PC-3 (cell line): ENCODE data around the gene CD2. TPM values are rescaled to one million over a fixed set of nuclear protein-coding genes. Genes with fewer than 3 reads are reported as not detected.
A peak's percentile ranks its signal among the peaks of the same experiment; 100 is the strongest.

Source experiments
- ATAC-seq: fragments of 200-7000 bp; cut with Tn5 transposase; 2 replicates; pipeline ENCODE4 v1.9.1; 2020; ENCODE audit warnings: mild to moderate bottlenecking, moderate library complexity
- BruUV-seq: library from RNA; stranded (reverse); fragments of 400-500 nt; replicated peaks from 2 replicates; lab custom pipeline; 2021; lab: Mats Ljungman, UMichigan
- CTCF ChIA-PET: fragments of 300-600 bp; sonication (Branson Sonifier 250); formaldehyde crosslinking; loops from one replicate; lab custom pipeline; 2022; ENCODE audit warnings: antibody characterized with exemption; lab: Charles Lee
- POLR2A ChIA-PET: fragments of 300-600 bp; sonication (Branson Sonifier 250); formaldehyde crosslinking; loops from one replicate; lab custom pipeline; 2022; ENCODE audit warnings: antibody characterized with exemption; ENCODE audit not compliant: unreplicated experiment; lab: Charles Lee
- DNase-seq: peaks from one replicate; pipeline ENCODE4 v3.0.0-alpha.2; 2015
- H2AFZ ChIP-seq: fragments of 300-600 bp; sonication (generic); 2 replicates; pipeline ENCODE4 v1.6.0; 2016; ENCODE audit warnings: antibody characterized with exemption, low read length
- H3F3A ChIP-seq: fragments of 300-600 bp; sonication (generic); one replicate; pipeline ENCODE4 v1.6.0; 2017; ENCODE audit warnings: antibody characterized with exemption, low read length, control low read depth, mild to moderate bottlenecking; ENCODE audit not compliant: unreplicated experiment
- H3K27ac ChIP-seq: fragments of 300-600 bp; sonication (generic); 2 replicates; pipeline ENCODE4 v1.5.1; 2016; ENCODE audit warnings: mild to moderate bottlenecking, low read length
- H3K27me3 ChIP-seq: fragments of 300-600 bp; sonication (generic); 2 replicates; pipeline ENCODE4 v1.6.1; 2016; ENCODE audit warnings: low read length, mixed read lengths
- H3K36me3 ChIP-seq: fragments of 300-600 bp; sonication (generic); 2 replicates; pipeline ENCODE4 v1.6.1; 2016; ENCODE audit warnings: low read depth, mixed run types, low read length, mixed read lengths
- H3K4me1 ChIP-seq: fragments of 300-600 bp; sonication (generic); 2 replicates; pipeline ENCODE4 v1.5.1; 2016; ENCODE audit warnings: low read length; ENCODE audit not compliant: insufficient read depth
- H3K4me2 ChIP-seq: fragments of 300-600 bp; sonication (generic); 2 replicates; pipeline ENCODE4 v1.6.0; 2016; ENCODE audit warnings: low read length
- H3K4me3 ChIP-seq: fragments of 300-600 bp; sonication (generic); 2 replicates; pipeline ENCODE4 v1.5.1; 2016; ENCODE audit warnings: mild to moderate bottlenecking, low read length, mixed read lengths
- H3K79me2 ChIP-seq: fragments of 300-600 bp; sonication (generic); 2 replicates; pipeline ENCODE4 v1.6.1; 2017; ENCODE audit warnings: low read length, mixed read lengths
- H3K9ac ChIP-seq: fragments of 300-600 bp; sonication (generic); 2 replicates; pipeline ENCODE4 v1.6.0; 2016; ENCODE audit warnings: mild to moderate bottlenecking, low read length
- H3K9me2 ChIP-seq: fragments of 300-600 bp; sonication (generic); replicated peaks from 2 replicates; pipeline ENCODE4 v1.6.1; 2016; ENCODE audit warnings: mixed run types, low read length, mixed read lengths
- H3K9me3 ChIP-seq: fragments of 300-600 bp; sonication (generic); 2 replicates; pipeline ENCODE4 v1.6.1; 2016; ENCODE audit warnings: low read length, mixed read lengths
- H4K20me1 ChIP-seq: fragments of 300-600 bp; sonication (generic); 2 replicates; pipeline ENCODE4 v1.6.1; 2016; ENCODE audit warnings: low read length, mixed read lengths
- EZH2 ChIP-seq: fragments of 300-600 bp; sonication (generic); IDR thresholded peaks from one replicate; pipeline ENCODE4 v1.6.1; 2017; ENCODE audit warnings: antibody characterized with exemption, mild to moderate bottlenecking, low read length; ENCODE audit not compliant: unreplicated experiment
- EZH2phosphoT487 ChIP-seq: fragments of 300-600 bp; sonication (generic); IDR thresholded peaks from 2 replicates; pipeline ENCODE4 v1.6.1; 2018; ENCODE audit warnings: mild to moderate bottlenecking, antibody characterized with exemption, low read length, borderline replicate concordance
- intact Hi-C: fragments of 100-400 bp; cut with micrococcal nuclease; formaldehyde crosslinking; loops from 2 replicates; pipeline ENCODE4 v1.9.0; 2023
- total RNA-seq: library from RNA; depleted of rRNA; stranded (reverse); fragments of >200 nt; gene quantifications from 2 replicates; pipeline ENCODE4 v1.2.3, GENCODE V29; 2014
- TF ChIP-seq, protein P1 (sequence below): fragments of 300-600 bp; sonication (generic); conservative IDR thresholded peaks from 2 replicates; pipeline ENCODE4 v1.5.1; 2017; ENCODE audit warnings: antibody characterized with exemption, low read depth, mild to moderate bottlenecking, low read length

CD2 gene
- total RNA-seq, 1 experiment from 2014 or later, result not detected

DNA sequence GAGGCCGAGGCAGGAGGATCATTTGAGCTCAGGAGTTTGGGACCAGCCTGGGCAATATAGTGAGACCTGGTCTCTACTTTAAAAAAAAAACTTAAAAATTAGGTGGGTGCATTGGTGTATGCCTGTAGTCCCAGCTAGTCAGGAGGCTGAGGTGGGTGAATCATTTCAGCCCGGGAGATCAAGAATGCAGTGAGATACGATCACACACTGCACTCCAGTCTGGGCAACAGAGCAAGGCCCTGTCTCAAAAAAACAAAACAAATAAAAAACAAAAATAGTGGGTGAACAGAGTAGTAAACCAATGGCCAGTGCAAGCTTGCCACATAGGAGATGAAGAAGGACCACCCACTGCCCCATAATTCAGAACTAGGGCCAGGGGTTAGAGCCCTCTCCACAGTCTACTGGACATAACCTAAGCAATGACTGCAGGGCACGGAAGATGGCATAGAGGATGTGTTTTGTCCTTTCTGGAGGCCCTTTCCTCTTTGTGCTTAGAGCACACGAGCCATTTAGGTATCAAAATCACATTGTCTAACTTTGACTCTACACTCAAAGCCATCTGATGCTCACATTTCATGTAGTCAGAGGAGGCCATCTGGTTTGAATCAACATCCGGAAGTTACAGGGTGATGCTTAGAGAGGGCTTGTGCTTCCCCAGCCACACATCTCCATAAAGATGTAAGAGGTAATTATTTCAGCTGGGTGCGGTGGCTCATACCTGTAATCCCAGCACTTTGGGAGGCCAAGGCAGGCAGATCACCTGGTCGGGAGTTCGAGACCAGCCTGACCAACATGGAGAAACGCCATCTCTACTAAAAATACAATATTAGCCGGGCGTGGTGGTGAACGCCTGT is 12.6 kb downstream of the CD2 start:
- H3F3A ChIP-seq, result no peaks in the 10 kb centered on the region
- no peaks in the 10 kb centered on the region for H3K36me3 ChIP-seq
- TF ChIP-seq, protein P1, sequence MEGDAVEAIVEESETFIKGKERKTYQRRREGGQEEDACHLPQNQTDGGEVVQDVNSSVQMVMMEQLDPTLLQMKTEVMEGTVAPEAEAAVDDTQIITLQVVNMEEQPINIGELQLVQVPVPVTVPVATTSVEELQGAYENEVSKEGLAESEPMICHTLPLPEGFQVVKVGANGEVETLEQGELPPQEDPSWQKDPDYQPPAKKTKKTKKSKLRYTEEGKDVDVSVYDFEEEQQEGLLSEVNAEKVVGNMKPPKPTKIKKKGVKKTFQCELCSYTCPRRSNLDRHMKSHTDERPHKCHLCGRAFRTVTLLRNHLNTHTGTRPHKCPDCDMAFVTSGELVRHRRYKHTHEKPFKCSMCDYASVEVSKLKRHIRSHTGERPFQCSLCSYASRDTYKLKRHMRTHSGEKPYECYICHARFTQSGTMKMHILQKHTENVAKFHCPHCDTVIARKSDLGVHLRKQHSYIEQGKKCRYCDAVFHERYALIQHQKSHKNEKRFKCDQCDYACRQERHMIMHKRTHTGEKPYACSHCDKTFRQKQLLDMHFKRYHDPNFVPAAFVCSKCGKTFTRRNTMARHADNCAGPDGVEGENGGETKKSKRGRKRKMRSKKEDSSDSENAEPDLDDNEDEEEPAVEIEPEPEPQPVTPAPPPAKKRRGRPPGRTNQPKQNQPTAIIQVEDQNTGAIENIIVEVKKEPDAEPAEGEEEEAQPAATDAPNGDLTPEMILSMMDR, result no peak
- TF ChIP-seq EZH2, result no peak
- TF ChIP-seq EZH2phosphoT487, result no peak
- H3K4me2 ChIP-seq, result no peak overlapping the region
- no peaks in the 10 kb centered on the region for H3K4me1 ChIP-seq
- CTCF ChIA-PET, result no interaction called here
- no peaks in the 10 kb centered on the region for H3K27me3 ChIP-seq
- no peak overlapping the region for H3K27ac ChIP-seq
- intact Hi-C loops, result no loop called here
- DNase-seq, result no peak
- H3K4me3 ChIP-seq, result no peak overlapping the region
- H3K79me2 ChIP-seq, result no peaks in the 10 kb centered on the region
- no peak for ATAC-seq
- H4K20me1 ChIP-seq, result no peaks in the 10 kb centered on the region
- POLR2A ChIA-PET, result no interaction called here
- H3K9ac ChIP-seq, result no peak overlapping the region
- no peaks in the 10 kb centered on the region for H3K9me3 ChIP-seq
- BruUV-seq, result no TSS peak
- no peak overlapping the region for H2AFZ ChIP-seq
- H3K9me2 ChIP-seq, result no peaks in the 10 kb centered on the region

DNA sequence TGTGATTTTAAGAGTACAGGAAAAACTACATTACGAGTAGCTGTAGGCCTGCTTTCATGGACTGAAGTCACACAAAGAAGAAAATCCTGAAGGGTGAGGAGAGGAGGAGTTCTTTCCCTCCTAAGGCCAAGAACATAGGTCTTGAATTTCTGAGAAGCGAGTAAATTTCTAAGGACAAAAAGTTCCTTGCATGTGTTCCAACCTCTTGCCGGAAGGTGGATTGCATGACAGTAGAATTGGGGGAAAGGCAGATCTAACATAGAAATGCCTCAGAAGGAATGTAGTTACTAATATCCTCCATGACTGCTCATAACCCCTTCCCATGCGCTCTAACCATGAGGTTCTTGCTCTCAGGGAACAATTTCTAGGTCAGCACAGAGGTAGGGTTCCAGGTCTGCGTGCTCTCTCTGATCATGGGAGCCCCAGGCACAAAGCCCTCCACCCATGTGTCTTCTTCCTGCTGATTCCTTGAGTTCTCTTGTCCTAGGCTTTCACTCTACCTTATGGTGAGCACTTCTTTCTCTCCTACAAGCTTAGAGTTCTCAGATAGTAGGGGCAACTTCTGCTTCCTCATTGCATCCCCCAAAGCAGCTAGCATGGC is 13.7 kb downstream of the CD2 start:
- Histone ChIP-seq H3F3A (no peaks in the 10 kb centered on the region), H3K27ac (no peak overlapping the region), H3K9me3 (no peaks in the 10 kb centered on the region), H2AFZ (no peak overlapping the region), H3K36me3 (no peaks in the 10 kb centered on the region), H3K4me3 (no peak overlapping the region), H3K9me2 (no peaks in the 10 kb centered on the region), H3K4me1 (peaks cover 10% of the 10 kb centered on the region), H3K9ac (no peak overlapping the region), H3K79me2 (no peaks in the 10 kb centered on the region), H3K4me2 (no peak overlapping the region), H3K27me3 (no peaks in the 10 kb centered on the region), H4K20me1 (no peaks in the 10 kb centered on the region)
- BruUV-seq, result no TSS peak
- DNase-seq (peak; percentile 8), ATAC-seq (no peak)
- ChIA-PET CTCF (no interaction called here), POLR2A (no interaction called here)
- intact Hi-C loops, result no loop called here
- no peak for TF ChIP-seq EZH2
- TF ChIP-seq, protein P1, result no peak
- TF ChIP-seq EZH2phosphoT487, result no peak
